ENCODE data around the gene ARHGAP24.

DNA sequence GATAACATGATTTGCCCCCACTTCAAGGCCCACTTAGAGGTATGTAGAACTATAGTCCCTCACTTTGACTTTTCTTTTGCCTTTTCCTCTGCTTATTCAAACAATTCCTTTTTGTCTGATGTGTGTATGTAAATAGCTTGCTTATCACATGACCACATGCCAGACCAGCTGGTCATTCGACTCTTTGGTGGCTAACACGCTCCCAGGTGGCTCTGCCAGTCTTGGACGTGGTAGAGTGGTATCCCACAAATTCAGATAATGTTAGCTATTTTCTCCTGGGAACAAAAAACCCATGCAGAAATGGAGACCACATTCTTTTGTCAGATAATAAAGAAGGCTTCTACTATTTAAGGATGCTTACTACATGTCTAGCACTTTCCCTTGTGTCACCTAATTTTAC lies 47.9 kb downstream of the ARHGAP24 start:
- TF ChIP-seq, protein P1, sequence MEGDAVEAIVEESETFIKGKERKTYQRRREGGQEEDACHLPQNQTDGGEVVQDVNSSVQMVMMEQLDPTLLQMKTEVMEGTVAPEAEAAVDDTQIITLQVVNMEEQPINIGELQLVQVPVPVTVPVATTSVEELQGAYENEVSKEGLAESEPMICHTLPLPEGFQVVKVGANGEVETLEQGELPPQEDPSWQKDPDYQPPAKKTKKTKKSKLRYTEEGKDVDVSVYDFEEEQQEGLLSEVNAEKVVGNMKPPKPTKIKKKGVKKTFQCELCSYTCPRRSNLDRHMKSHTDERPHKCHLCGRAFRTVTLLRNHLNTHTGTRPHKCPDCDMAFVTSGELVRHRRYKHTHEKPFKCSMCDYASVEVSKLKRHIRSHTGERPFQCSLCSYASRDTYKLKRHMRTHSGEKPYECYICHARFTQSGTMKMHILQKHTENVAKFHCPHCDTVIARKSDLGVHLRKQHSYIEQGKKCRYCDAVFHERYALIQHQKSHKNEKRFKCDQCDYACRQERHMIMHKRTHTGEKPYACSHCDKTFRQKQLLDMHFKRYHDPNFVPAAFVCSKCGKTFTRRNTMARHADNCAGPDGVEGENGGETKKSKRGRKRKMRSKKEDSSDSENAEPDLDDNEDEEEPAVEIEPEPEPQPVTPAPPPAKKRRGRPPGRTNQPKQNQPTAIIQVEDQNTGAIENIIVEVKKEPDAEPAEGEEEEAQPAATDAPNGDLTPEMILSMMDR (IDR thresholded peaks at IDR 0.05; ENCODE audit: poor library complexity), result no peak
- no peak for TF ChIP-seq EZH2phosphoT487 (IDR thresholded peaks at IDR 0.05; ENCODE audit: low read depth, severe bottlenecking, unreplicated experiment)
- TF ChIP-seq EZH2 (IDR thresholded peaks at IDR 0.05; ENCODE audit: borderline replicate concordance), result no peak
